HG03469 (cell line): ENCODE measurements around the gene KCP.

Experiments
- ATAC-seq: cut with Tn5 transposase; IDR thresholded peaks from one replicate; pipeline ENCODE4 v1.9.1; 2021; ENCODE audit warnings: mild to moderate bottlenecking, moderate library complexity, moderate number of reproducible peaks; ENCODE audit not compliant: unreplicated experiment

KCP gene

DNA sequence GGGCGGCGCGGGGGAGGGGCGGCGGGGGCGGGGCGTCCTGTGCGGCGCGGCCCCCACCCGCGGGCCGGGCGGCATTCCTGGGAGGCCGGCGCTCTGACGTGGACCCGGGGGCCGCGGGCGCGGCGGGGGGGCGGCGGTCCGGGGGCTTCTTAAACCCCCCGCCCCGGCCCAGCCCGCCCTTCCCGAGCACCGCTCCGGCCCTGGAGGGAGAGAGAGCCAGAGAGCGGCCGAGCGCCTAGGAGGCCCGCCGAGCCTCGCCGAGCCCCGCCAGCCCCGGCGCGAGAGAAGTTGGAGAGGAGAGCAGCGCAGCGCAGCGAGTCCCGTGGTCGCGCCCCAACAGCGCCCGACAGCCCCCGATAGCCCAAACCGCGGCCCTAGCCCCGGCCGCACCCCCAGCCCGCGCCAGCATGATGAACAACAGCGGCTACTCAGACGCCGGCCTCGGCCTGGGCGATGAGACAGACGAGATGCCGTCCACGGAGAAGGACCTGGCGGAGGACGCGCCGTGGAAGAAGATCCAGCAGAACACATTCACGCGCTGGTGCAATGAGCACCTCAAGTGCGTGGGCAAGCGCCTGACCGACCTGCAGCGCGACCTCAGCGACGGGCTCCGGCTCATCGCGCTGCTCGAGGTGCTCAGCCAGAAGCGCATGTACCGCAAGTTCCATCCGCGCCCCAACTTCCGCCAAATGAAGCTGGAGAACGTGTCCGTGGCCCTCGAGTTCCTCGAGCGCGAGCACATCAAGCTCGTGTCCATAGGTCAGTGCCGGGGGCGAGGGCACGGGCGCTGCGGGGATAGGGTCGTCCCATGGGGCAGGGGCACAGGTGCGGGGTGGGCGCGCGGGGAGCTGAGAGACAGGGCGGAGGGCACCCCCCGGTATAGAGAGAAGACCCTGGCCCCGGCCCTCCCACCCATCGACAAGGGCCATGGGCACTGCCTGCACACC, 80.0 kb downstream of the KCP start, which contains the start of gene FLNC:
FLNC (plus strand) TSS at position 176 of the 947 bp plus-strand sequence; CDS start at position 408, 232 bp downstream.
- ATAC-seq = no peak

DNA sequence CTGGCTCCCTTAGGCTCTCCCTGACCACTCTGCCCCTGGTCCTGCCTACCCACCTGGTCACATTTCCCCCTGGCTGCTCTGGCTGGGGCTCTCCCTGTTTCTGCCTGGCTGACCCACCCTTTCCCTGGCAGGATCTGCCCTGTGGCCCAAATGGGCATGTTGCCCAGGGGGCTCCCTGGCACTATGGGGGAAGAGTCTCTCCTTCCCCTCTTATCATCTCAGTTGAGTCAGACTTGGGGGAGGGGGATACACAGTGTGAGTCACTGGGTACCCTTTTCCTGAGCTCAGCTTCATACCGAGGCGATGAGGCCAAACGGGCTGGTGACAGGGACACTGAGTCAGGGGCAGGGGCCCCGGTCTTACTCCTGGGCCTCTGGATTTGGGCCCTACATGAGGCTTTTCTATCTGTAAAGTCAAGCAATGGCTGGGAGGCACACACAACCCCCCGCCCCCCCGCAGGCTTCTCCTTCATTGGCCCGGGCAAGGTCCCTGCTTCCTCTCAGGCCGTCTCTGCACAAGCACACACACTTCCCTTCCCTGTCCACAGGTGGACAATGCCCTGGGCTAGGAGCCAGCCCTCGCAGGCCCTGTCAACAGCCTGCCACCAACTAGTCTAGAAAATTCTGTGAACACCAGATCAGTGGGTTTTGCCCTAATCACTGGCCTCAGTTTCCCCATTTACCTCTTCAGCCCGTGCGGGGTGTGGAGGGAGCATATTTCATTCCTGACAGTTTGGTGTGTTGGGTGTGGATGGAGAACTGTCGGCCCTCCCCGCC, 80.9 kb downstream of the KCP start:
- ATAC-seq = no peak

DNA sequence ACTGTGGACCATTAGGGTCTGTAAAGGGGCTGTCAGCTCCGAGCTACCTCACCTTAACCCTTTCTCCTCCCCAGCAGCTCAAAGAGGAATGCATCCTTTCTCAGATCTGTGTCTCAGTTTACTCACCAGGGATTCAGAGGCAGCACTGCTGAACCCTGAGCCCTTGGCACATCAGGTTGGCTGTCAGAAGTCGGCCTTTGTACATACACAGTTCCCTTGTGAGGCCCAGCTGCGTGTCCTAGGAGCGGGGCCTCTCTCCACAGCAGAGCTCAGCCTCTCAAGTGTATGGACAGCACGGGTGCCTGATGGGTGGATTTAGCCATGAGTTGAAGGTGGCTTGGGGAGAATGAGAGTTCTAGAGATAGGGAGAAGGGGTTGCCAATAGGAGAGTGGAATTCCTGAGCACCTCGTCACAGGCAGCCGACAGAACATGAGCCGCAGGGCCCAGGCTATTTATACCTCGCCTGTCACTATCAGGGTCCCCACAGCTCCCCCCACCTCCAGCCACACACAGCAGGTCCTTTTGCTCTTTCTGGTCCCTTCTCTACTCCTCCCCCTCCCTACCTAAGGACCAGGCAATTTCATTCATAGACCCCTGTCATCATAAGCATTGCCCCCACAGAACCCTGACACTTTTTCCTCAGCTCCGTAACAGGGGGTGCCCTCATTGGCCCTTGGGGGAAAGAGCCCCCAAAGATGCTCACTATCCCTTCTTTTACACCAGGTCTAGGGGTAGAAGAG, 82.4 kb downstream of the KCP start:
- no peak for ATAC-seq

DNA sequence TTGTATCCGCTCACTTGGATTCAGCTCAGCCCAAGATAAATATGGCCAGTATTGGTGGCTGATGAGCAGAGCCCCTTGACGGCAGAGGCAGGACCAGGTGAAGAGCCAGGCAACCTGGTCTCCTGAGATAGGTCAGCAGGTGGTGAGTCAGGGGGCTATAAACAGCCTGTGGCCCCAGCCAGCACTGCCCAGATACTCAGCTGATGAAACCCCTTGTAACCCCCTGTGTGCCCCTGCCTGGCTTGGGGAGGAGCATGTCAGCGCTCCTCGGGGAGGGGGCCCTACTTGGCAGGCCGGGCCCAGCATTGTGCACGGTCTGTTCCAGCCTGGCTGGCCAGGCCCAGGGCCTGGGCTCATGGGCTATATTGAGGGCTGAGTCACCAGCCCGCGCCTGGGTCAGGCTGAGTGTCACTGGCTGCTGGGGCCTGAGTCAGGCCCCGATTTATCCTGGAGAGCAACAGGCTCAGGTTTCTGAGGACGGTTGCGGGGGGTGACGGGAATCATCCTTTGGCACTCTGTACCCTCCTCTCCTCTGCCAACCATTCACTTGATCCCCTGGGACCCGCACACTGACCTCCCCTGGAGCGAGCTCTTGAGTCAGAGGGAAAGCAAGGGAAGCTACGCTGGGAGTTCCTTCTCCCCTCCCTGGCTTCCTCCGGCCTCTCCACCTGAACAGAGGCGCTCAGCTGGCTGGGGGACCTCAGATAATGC, 83.1 kb downstream of the KCP start:
- no peak for ATAC-seq

DNA sequence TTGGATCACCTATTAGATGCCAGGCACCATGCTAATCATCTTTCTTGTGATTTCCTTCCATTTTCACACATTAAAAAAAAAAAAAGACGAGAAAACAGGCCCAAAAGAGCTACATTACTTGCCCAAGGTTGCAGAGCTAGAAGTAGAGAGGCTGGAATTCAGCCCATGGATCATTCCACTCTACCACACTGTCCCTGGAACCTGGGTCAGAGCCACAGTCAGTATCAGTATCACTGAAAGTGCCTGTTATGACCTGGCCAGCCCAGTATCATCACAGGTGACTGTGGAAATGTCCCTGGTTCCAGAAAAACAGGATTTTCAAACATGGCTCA, 83.6 kb downstream of the KCP start:
- ATAC-seq = no peak
